ENCODE data around the gene TSEN2.

GRCh38 chr3:12438318-12438717 lies 46.0 kb upstream of the TSEN2 start:
- TF ChIP-seq TCF12 (IDR thresholded peaks at IDR 0.05; ENCODE audit: low read depth, low read length) (no peak), RAD21 (IDR thresholded peaks at IDR 0.05; ENCODE audit: insufficient read depth, low read depth, low read length) (no peak), POLR2A (IDR thresholded peaks at IDR 0.05; ENCODE audit: low read depth, low read length) (no peak), CTCF (IDR thresholded peaks at IDR 0.05 in 2 of 3, conservative IDR thresholded peaks at IDR 0.05 in 1 of 3; ENCODE audit: control insufficient read depth in 2 of 3, extremely low read depth in 1 of 3, insufficient read depth in 1 of 3, low read depth in 3 of 3, low read length in 3 of 3) (no peak), IKZF2 (IDR thresholded peaks at IDR 0.05) (no peak), REST (IDR thresholded peaks at IDR 0.05; ENCODE audit: low read depth, low read length) (no peak), LARP7 (IDR thresholded peaks at IDR 0.05) (no peak), EP300 (IDR thresholded peaks at IDR 0.05; ENCODE audit: borderline replicate concordance in 1 of 2, control insufficient read depth in 1 of 2, low read depth in 2 of 2, low read length in 2 of 2) (no peak)
